Caco-2 (cell line): ENCODE results near the gene KLHL6. TPM values are rescaled to one million over a fixed set of nuclear protein-coding genes. Genes with fewer than 3 reads are reported as not detected.

ENCODE experiments used
- BruUV-seq: library from RNA; stranded (reverse); fragments of 400-500 nt; replicated peaks from 2 replicates; lab custom pipeline; 2021; lab: Mats Ljungman, UMichigan
- CTCF ChIA-PET: fragments of 300-600 bp; sonication (Branson Sonifier 250); formaldehyde crosslinking; loops from one replicate; lab custom pipeline; 2022; ENCODE audit warnings: antibody characterized with exemption; lab: Charles Lee
- POLR2A ChIA-PET: fragments of 300-600 bp; sonication (Branson Sonifier 250); formaldehyde crosslinking; loops from one replicate; lab custom pipeline; 2022; ENCODE audit warnings: antibody characterized with exemption; lab: Charles Lee
- DNase-seq, 2 experiments: peaks; one replicate each; pipeline versions ENCODE4 v3.0.0 to v3.0.0-alpha.2; 2020 to 2022
- H3K27me3 ChIP-seq: replicated peaks from 2 replicates; pipeline ENCODE4 v1.6.0; 2011; ENCODE audit warnings: low read length; ENCODE audit not compliant: control insufficient read depth, insufficient read depth
- H3K36me3 ChIP-seq: 2 replicates; pipeline ENCODE4 v1.5.1; 2011; ENCODE audit warnings: low read length; ENCODE audit not compliant: control insufficient read depth, insufficient read depth
- H3K4me1 ChIP-seq: fragments of 250-450 bp; sonication (Bioruptor Pico); 2 replicates; pipeline ENCODE4 v1.5.1; 2020; ENCODE audit warnings: mild to moderate bottlenecking
- H3K4me3 ChIP-seq: 2 replicates; pipeline ENCODE4 v1.5.1; 2011; ENCODE audit warnings: low read depth, mild to moderate bottlenecking, control low read depth, low read length
- H3K9me3 ChIP-seq: fragments of 250-450 bp; sonication (Bioruptor Pico); 2 replicates; pipeline ENCODE4 v1.5.1; 2020; ENCODE audit warnings: mild to moderate bottlenecking, moderate library complexity
- H3K27ac Mint-ChIP-seq: one replicate; pipeline ENCODE4 v1.8.0; 2022; ENCODE audit warnings: mixed read lengths; ENCODE audit not compliant: unreplicated experiment
- H3K27me3 Mint-ChIP-seq: one replicate; pipeline ENCODE4 v1.8.0; 2022; ENCODE audit warnings: mixed read lengths; ENCODE audit not compliant: insufficient read depth, unreplicated experiment
- H3K36me3 Mint-ChIP-seq: one replicate; pipeline ENCODE4 v1.8.0; 2022; ENCODE audit warnings: mild to moderate bottlenecking, mixed read lengths; ENCODE audit not compliant: insufficient read depth, unreplicated experiment
- H3K4me1 Mint-ChIP-seq: one replicate; pipeline ENCODE4 v1.8.0; 2022; ENCODE audit warnings: low read depth, mixed read lengths; ENCODE audit not compliant: unreplicated experiment
- H3K4me3 Mint-ChIP-seq: one replicate; pipeline ENCODE4 v1.8.0; 2022; ENCODE audit warnings: mild to moderate bottlenecking, moderate library complexity, mixed read lengths; ENCODE audit not compliant: unreplicated experiment
- H3K9me3 Mint-ChIP-seq: one replicate; pipeline ENCODE4 v1.8.0; 2022; ENCODE audit warnings: mixed read lengths; ENCODE audit not compliant: unreplicated experiment
- intact Hi-C: fragments of 100-400 bp; cut with micrococcal nuclease; formaldehyde crosslinking; loops from one replicate; pipeline ENCODE4 v1.10.0; 2022; ENCODE audit not compliant: unreplicated experiment
- total RNA-seq: library from RNA; stranded (reverse); gene quantifications from 2 replicates; pipeline ENCODE4 v1.2.3, GENCODE V29; 2022
- TF ChIP-seq, protein P1 (sequence below), 2 experiments: fragments of 200-600 bp in 1 of 2; IDR thresholded peaks; 1 replicate in 1 of 2; 2 replicates in 1 of 2; pipeline versions ENCODE4 v1.5.1 to v1.8.0; 2011 to 2022; ENCODE audit warnings: antibody characterized with exemption in 1 of 2, control low read depth in 1 of 2, inconsistent platforms in 1 of 2, low read depth in 1 of 2, low read length in 1 of 2, mild to moderate bottlenecking in 1 of 2, moderate library complexity in 1 of 2; ENCODE audit not compliant: insufficient read depth in 1 of 2, severe bottlenecking in 1 of 2, unreplicated experiment in 1 of 2

KLHL6 gene
- total RNA-seq, 1 experiment from 2014 or later, result not detected

DNA sequence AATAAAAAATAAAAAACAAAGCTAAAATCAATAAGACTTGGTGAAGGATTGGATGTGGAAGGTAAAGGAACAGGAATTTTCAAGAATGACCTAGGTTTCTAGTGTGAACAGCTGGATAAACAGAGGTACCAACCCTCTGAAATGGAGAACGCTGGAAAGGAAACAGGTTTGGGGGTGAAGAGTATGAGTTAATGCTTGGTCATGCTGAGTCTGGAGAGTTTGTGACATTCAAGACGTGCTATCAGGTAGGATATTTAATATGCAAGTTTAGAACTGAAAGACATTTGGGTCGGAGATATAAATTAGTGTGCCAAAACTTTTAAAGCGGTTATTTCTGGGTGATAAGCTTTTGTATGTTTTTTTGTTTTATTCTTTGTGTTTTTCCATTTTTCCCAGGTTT, 11.4 kb upstream of the KLHL6 start:
- TF ChIP-seq, protein P1, sequence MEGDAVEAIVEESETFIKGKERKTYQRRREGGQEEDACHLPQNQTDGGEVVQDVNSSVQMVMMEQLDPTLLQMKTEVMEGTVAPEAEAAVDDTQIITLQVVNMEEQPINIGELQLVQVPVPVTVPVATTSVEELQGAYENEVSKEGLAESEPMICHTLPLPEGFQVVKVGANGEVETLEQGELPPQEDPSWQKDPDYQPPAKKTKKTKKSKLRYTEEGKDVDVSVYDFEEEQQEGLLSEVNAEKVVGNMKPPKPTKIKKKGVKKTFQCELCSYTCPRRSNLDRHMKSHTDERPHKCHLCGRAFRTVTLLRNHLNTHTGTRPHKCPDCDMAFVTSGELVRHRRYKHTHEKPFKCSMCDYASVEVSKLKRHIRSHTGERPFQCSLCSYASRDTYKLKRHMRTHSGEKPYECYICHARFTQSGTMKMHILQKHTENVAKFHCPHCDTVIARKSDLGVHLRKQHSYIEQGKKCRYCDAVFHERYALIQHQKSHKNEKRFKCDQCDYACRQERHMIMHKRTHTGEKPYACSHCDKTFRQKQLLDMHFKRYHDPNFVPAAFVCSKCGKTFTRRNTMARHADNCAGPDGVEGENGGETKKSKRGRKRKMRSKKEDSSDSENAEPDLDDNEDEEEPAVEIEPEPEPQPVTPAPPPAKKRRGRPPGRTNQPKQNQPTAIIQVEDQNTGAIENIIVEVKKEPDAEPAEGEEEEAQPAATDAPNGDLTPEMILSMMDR (IDR thresholded peaks at IDR 0.05; ENCODE audit: insufficient read depth in 1 of 2, low read depth in 1 of 2, low read length in 1 of 2, severe bottlenecking in 1 of 2, unreplicated experiment in 1 of 2), result no peak
- DNase-seq, result no peak
- POLR2A ChIA-PET, result interaction anchor here (0.5 kb wide), 1 partner anchor 607 kb away, joined by 5 read pairs; no protein-coding TSS in a partner anchor
- H3K4me1 ChIP-seq, result no peaks in the 10 kb centered on the region
- no TSS peak for BruUV-seq
- H3K9me3 Mint-ChIP-seq, result no peaks in the 10 kb centered on the region
- no peaks in the 10 kb centered on the region for H3K27me3 Mint-ChIP-seq
- H3K27ac Mint-ChIP-seq, result no peak overlapping the region
- CTCF ChIA-PET, result no interaction called here
- H3K4me3 Mint-ChIP-seq, result no peak overlapping the region
- no peaks in the 10 kb centered on the region for H3K9me3 ChIP-seq
- intact Hi-C loops, result no loop called here
- H3K27me3 ChIP-seq, result no peaks in the 10 kb centered on the region
- no peak overlapping the region for H3K4me3 ChIP-seq
- no peaks in the 10 kb centered on the region for H3K36me3 ChIP-seq
- H3K36me3 Mint-ChIP-seq, result no peaks in the 10 kb centered on the region
- H3K4me1 Mint-ChIP-seq, result no peaks in the 10 kb centered on the region

DNA sequence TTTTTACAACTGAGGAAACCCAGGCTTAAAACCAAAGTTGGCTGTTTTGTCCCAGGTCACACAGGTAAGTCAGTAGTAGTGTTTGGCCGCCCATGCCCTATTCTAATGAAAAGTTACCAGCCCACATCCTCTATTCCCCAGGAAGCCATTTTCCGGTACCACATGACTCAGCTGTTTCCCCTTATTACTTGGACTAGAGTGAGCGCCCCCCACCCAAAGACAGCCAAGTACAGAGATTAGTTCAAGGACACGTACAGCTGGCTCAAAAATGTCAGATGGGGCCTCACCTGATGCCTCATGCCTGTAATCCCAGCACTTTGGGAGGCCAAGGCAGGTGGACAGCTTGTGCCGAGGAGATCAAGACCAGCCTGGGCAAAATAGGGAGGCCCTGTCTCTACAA, 8.5 kb upstream of the KLHL6 start:
- Mint-ChIP-seq H3K36me3 (no peaks in the 10 kb centered on the region), H3K27ac (no peak overlapping the region), H3K27me3 (no peaks in the 10 kb centered on the region), H3K9me3 (no peaks in the 10 kb centered on the region), H3K4me1 (peaks cover 9% of the 10 kb centered on the region), H3K4me3 (no peak overlapping the region)
- peaks cover 9% of the 10 kb centered on the region; the same call in 1 of the 2 replicates for H3K4me1 ChIP-seq
- H3K36me3 ChIP-seq, result no peaks in the 10 kb centered on the region
- no peaks in the 10 kb centered on the region for H3K27me3 ChIP-seq
- no peak for DNase-seq
- POLR2A ChIA-PET, result no interaction called here
- TF ChIP-seq, protein P1 (IDR thresholded peaks at IDR 0.05; ENCODE audit: insufficient read depth in 1 of 2, low read depth in 1 of 2, low read length in 1 of 2, severe bottlenecking in 1 of 2, unreplicated experiment in 1 of 2), result no peak
- CTCF ChIA-PET, result no interaction called here
- no TSS peak for BruUV-seq
- H3K9me3 ChIP-seq, result no peaks in the 10 kb centered on the region
- intact Hi-C loops, result loop anchor here (5.0 kb wide), 1 partner anchor 82 kb away; no protein-coding TSS in a partner anchor
- H3K4me3 ChIP-seq, result no peak overlapping the region

DNA sequence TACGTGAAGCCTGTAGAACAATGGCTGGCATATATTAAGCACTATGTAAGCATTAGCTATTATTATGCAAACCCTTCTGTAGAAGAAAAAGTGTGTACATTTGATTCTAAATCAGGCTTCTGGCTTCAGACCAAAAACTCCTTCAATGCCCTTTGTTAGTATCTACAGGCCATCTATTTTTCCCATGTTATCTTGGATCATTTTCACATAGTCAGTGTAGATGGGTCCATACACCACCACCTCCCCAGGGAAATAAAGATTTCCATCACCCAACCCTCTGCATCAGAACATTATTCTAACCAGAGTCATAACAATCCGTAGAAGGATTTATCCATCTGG, 8.0 kb upstream of the KLHL6 start:
- no TSS peak for BruUV-seq
- Mint-ChIP-seq H3K27me3 (no peaks in the 10 kb centered on the region), H3K27ac (no peak overlapping the region), H3K9me3 (no peaks in the 10 kb centered on the region), H3K4me1 (peaks cover 9% of the 10 kb centered on the region), H3K36me3 (no peaks in the 10 kb centered on the region), H3K4me3 (no peak overlapping the region)
- peaks cover 9% of the 10 kb centered on the region; the same call in 1 of the 2 replicates for H3K4me1 ChIP-seq
- no peaks in the 10 kb centered on the region for H3K9me3 ChIP-seq
- ChIA-PET POLR2A (no interaction called here), CTCF (no interaction called here)
- DNase-seq, result no peak
- H3K27me3 ChIP-seq, result no peaks in the 10 kb centered on the region
- H3K4me3 ChIP-seq, result no peak overlapping the region
- H3K36me3 ChIP-seq, result no peaks in the 10 kb centered on the region
- TF ChIP-seq, protein P1 (IDR thresholded peaks at IDR 0.05; ENCODE audit: insufficient read depth in 1 of 2, low read depth in 1 of 2, low read length in 1 of 2, severe bottlenecking in 1 of 2, unreplicated experiment in 1 of 2), result no peak
- intact Hi-C loops, result loop anchor here (5.0 kb wide), 1 partner anchor 81 kb away; no protein-coding TSS in a partner anchor
